Sigmoid colon (tissue), 7 donors: ENCODE data around the gene CBY2. TPM values are rescaled to one million over a fixed set of nuclear protein-coding genes. Genes with fewer than 3 reads are reported as not detected.

Source experiments
- DNase-seq: peaks from one replicate; pipeline ENCODE4 v3.0.0-alpha.2; 2019
- H3K27ac ChIP-seq, 4 donors: fragments of 200-600 bp; sonication (generic); one replicate each; pipeline ENCODE4 v1.5.1; 2016 to 2019; ENCODE audit warnings: mild to moderate bottlenecking in 1 of 4
- H3K27me3 ChIP-seq, 3 donors: fragments of 200-600 bp; sonication (generic); one replicate each; pipeline ENCODE4 v1.5.1; 2019; ENCODE audit warnings: mild to moderate bottlenecking in 1 of 3
- H3K36me3 ChIP-seq, 4 donors: fragments of 200-600 bp; sonication (generic); one replicate each; pipeline ENCODE4 v1.5.1; 2016 to 2019
- H3K4me1 ChIP-seq, 4 donors: fragments of 200-600 bp; sonication (generic); one replicate each; pipeline ENCODE4 v1.5.1; 2017 to 2019
- H3K4me3 ChIP-seq, 4 donors: fragments of 200-600 bp; sonication (generic); one replicate each; pipeline ENCODE4 v1.5.1; 2017 to 2019; ENCODE audit warnings: mild to moderate bottlenecking in 2 of 4, moderate library complexity in 1 of 4
- H3K9me3 ChIP-seq, 4 donors: fragments of 200-600 bp in 3 of 4; sonication (generic) in 3 of 4; one replicate each; pipeline versions ENCODE4 v1.5.1 to v1.6.1; 2013 to 2019
- EP300 ChIP-seq, 4 donors: sonication (generic); formaldehyde crosslinking; IDR thresholded peaks; one replicate each; pipeline ENCODE4 v1.6.1; 2017; ENCODE audit warnings: antibody characterized with exemption in 4 of 4
- POLR2A ChIP-seq, 2 donors: fragments of 450-650 bp; IDR thresholded peaks; one replicate each; pipeline ENCODE4 v1.6.1; 2016; ENCODE audit warnings: antibody characterized with exemption in 2 of 2, mild to moderate bottlenecking in 2 of 2, moderate library complexity in 2 of 2
- POLR2AphosphoS5 ChIP-seq, 4 donors: sonication (generic); formaldehyde crosslinking; IDR thresholded peaks; one replicate each; pipeline ENCODE4 v1.6.1; 2017; ENCODE audit warnings: antibody characterized with exemption in 4 of 4
- WGBS, 2 donors: extraction: QIAGEN DNeasy Blood & Tissue Kit; methylation state at CpG; one replicate each; pipeline ENCODE4 v1.1.7; 2013; 5-methylcytosine and 5-hydroxymethylcytosine counted together
- intact Hi-C: fragments of 100-400 bp; cut with DNase I; formaldehyde crosslinking; loops from one replicate; pipeline ENCODE4 v1.15.1; 2023
- polyA plus RNA-seq, 3 donors: library from polyadenylated mRNA; stranded (reverse); fragments of 200-250 nt; gene quantifications; one replicate each; pipeline ENCODE4 v1.2.3, GENCODE V29; 2013
- total RNA-seq, 4 donors: library from RNA; depleted of rRNA; stranded (reverse); fragments of >200 nt; gene quantifications; one replicate each; pipeline ENCODE4 v1.1.0, GENCODE V29; 2016
- TF ChIP-seq, protein P1 (sequence below), 4 experiments: fragments of 450-650 bp in 3 of 4; fragments of 200-600 bp in 1 of 4; IDR thresholded peaks; one replicate each; pipeline ENCODE4 v1.5.1; 2016 to 2019; ENCODE audit warnings: antibody characterized with exemption in 4 of 4, mild to moderate bottlenecking in 3 of 4, moderate library complexity in 2 of 4
- donor health status: healthy with polysubstance abuse.
- donor health status: Bipolar disorder and iron deficiency.
- donor health status: healthy.

CBY2 gene
- total and polyA plus RNA-seq, 7 donors: not detected

DNA sequence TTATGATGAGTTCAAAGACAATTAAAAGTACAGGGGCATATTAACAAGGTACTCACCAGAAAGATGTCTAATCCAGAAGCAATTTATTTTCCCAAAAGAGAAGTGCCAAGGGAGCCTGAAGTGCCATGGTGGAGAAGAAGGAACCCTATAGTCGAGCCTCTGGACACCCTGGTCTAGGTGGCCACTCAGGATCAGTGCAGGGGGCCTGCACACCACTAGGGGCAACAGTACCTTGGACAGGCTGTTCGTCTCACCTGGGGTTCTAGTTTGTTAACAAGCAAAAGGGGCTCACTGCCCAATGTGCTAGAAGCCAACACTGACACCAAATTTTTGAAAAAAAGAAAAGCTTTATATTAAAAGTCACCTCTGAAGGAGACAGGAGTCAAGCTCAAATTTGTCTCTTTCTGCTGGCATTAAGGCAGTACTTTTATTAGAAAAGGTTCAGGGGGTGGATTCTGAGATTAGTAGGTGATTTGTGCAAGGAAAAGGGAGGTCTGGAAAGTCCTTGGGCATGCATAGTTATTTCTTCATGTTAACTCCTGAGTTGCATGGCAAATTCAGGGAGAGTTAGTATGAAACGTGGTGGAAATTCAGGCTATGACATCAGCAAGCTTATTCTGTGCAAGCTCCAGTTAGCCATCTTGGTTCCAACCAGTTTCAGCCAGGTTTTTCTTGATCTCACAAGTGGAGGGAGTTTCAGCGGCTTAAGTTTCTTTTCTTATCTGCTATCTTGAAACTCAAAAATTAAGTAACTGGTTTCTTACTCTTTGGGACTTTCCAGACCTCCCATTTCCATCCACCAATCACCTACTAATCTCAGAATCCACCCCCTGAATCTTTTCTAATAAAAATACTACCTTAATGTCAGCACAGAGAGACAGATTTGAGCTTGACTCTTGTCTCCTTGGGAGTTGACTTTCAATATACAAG lies 884 bp upstream of the CBY2 start:
- Histone ChIP-seq H3K4me3 (no peak overlapping the region), H3K36me3 (no peaks in the 10 kb centered on the region), H3K27me3 (no peaks in the 10 kb centered on the region), H3K4me1 (no peaks in the 10 kb centered on the region), H3K9me3 (no peaks in the 10 kb centered on the region), H3K27ac (no peak overlapping the region)
- intact Hi-C loops: no loop called here
- TF ChIP-seq POLR2A (IDR thresholded peaks at IDR 0.05) (no peak), POLR2AphosphoS5 (IDR thresholded peaks at IDR 0.05) (no peak), EP300 (IDR thresholded peaks at IDR 0.05) (no peak)
- TF ChIP-seq, protein P1, sequence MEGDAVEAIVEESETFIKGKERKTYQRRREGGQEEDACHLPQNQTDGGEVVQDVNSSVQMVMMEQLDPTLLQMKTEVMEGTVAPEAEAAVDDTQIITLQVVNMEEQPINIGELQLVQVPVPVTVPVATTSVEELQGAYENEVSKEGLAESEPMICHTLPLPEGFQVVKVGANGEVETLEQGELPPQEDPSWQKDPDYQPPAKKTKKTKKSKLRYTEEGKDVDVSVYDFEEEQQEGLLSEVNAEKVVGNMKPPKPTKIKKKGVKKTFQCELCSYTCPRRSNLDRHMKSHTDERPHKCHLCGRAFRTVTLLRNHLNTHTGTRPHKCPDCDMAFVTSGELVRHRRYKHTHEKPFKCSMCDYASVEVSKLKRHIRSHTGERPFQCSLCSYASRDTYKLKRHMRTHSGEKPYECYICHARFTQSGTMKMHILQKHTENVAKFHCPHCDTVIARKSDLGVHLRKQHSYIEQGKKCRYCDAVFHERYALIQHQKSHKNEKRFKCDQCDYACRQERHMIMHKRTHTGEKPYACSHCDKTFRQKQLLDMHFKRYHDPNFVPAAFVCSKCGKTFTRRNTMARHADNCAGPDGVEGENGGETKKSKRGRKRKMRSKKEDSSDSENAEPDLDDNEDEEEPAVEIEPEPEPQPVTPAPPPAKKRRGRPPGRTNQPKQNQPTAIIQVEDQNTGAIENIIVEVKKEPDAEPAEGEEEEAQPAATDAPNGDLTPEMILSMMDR (IDR thresholded peaks at IDR 0.05): no peak
- WGBS, 2 donors: 53 to 66% methylated on average over 4 of the region's 4 CpGs
- DNase-seq: no peak

DNA sequence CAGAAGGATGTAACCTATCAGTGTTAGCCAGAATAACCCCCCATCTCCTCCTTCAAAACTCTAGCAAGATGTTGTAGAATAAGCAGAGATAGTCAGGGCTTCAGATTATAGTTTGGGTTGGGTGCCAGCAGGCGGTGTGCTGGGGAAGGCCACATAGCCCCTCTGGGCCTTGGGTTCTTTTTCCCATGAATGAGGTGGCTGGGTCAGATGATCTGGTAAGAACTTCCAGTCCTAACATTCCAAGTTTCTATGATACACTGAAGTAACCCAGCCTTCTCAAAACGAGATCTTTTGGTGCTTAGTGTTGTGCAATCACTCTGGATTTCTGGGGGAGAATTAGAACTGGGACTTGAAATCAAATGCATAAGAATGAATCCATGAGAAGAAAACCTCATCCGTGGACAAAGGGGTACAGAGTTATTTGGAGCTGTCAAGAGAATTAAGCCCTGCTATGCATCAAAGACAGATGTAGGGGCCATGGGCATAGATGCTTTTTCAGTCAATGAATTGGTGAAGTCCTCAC lies 810 bp downstream of the CBY2 start:
- Histone ChIP-seq H3K27ac (no peak overlapping the region), H3K4me1 (no peaks in the 10 kb centered on the region), H3K36me3 (no peaks in the 10 kb centered on the region), H3K9me3 (no peaks in the 10 kb centered on the region), H3K4me3 (no peak overlapping the region), H3K27me3 (no peaks in the 10 kb centered on the region)
- TF ChIP-seq EP300 (IDR thresholded peaks at IDR 0.05): no peak
- TF ChIP-seq POLR2AphosphoS5 (IDR thresholded peaks at IDR 0.05): no peak
- TF ChIP-seq, protein P1 (IDR thresholded peaks at IDR 0.05): no peak
- TF ChIP-seq POLR2A (IDR thresholded peaks at IDR 0.05): no peak
- 67 to 84% methylated on average over 3 of the region's 3 CpGs for WGBS, 2 donors
- intact Hi-C loops: no loop called here
- DNase-seq: no peak

DNA sequence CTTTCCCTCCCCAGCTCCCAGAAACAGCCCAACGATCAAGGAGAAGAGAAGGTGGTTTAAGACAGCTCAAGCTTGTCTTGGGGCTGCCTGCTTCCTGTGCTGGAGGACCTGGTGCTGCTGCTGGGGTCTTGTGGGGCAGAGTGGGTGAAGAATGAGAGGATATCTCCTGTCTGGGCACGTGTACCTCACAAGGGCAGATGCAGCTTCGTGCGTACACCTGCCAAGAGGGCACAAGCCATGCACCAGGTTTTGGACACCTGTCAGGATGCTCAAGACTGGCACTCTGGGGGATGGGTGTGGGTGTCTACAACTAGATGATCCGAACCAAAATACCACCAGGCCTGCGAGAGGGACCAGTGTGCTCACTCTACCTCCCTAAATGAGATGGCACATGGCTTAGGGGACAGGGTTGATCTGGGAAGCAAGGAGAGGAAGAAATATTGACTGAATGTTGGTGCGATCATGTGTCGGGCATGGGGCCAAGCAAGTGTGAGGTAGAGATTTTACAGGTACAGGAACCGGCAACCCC lies 2.2 kb downstream of the CBY2 start:
- WGBS, 2 donors: 78 to 89% methylated on average over 9 of the region's 9 CpGs
- TF ChIP-seq, protein P1 (IDR thresholded peaks at IDR 0.05): no peak
- TF ChIP-seq POLR2AphosphoS5 (IDR thresholded peaks at IDR 0.05): no peak
- no peak for TF ChIP-seq EP300 (IDR thresholded peaks at IDR 0.05)
- no peak for TF ChIP-seq POLR2A (IDR thresholded peaks at IDR 0.05)
- Histone ChIP-seq H3K27me3 (no peaks in the 10 kb centered on the region), H3K4me1 (no peaks in the 10 kb centered on the region), H3K4me3 (no peak overlapping the region), H3K9me3 (no peaks in the 10 kb centered on the region), H3K36me3 (no peaks in the 10 kb centered on the region), H3K27ac (no peak overlapping the region)
- intact Hi-C loops: no loop called here
- no peak for DNase-seq

DNA sequence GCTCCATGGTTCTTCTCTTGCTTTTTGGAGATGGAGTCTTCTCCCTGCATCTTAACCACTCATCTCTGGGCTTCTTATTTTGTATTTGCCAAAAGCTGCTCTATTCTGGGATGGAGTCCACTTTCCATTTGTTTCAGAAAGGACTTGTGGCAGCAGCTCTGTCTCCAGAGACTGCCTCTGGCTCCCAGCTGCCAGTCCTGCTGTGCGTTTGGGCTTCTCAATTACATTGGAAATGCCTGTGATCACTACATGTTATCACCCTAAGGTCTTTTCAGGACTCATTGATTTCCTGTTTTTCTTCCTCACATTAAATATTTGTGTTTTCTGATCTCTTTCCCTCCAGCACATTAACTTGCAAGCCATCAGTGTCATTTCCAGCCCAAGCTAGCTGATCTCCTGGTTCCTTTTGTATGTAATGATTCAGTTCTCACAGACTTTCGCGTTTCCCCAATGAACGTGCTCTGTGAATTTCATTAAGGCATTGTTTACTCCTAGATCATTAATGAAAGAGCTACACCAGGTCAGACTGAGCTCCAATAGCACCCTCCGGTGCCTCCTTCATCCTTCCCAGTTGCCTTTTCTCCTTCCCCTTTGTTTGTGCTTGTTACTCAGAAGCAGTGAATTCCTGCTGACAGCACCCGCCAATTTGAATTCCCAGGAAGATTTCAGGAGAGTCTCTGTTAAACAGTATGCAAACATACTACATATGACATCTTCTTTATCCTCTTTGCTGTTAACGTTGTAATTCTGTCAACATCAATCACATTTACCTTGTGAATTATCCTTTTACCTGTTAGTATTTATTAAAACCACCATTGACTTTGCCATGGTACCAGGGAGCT lies 3.0 kb downstream of the CBY2 start:
- 61 to 69% methylated on average over 7 of the region's 7 CpGs for WGBS, 2 donors
- Histone ChIP-seq H3K9me3 (no peaks in the 10 kb centered on the region), H3K4me1 (no peaks in the 10 kb centered on the region), H3K4me3 (no peak overlapping the region), H3K27ac (no peak overlapping the region), H3K36me3 (no peaks in the 10 kb centered on the region), H3K27me3 (no peaks in the 10 kb centered on the region)
- intact Hi-C loops: no loop called here
- no peak for DNase-seq
- TF ChIP-seq POLR2AphosphoS5 (IDR thresholded peaks at IDR 0.05) (no peak), POLR2A (IDR thresholded peaks at IDR 0.05) (no peak), EP300 (IDR thresholded peaks at IDR 0.05) (no peak)
- TF ChIP-seq, protein P1 (IDR thresholded peaks at IDR 0.05): no peak
